GM21723 (cell line): ENCODE measurements around the gene DENND11.

Experiments used
- ATAC-seq: cut with Tn5 transposase; IDR thresholded peaks from one replicate; pipeline ENCODE4 v1.9.1; 2021; ENCODE audit warnings: mild to moderate bottlenecking, moderate library complexity; ENCODE audit not compliant: unreplicated experiment

Gene DENND11

GRCh38 chr7:141702047-141702567 is at the start of gene DENND11:
Gene DENND11 (minus strand): TSS chr7:141702166. CDS start chr7:141702153, 13 bp downstream.
- ATAC-seq = peak; percentile 74

- ATAC-seq = no peak
These were observed 46.4 kb upstream of the DENND11 start for GRCh38 chr7:141748396-141748795.

- ATAC-seq = no peak
These were observed 42.2 kb upstream of the DENND11 start for GRCh38 chr7:141744131-141744530.

- no peak for ATAC-seq
These were observed 40.3 kb upstream of the DENND11 start for GRCh38 chr7:141742229-141742628.

GRCh38 chr7:141739250-141739649 is 37.3 kb upstream of the DENND11 start:
- ATAC-seq = no peak

GRCh38 chr7:141738592-141739013 is 36.6 kb upstream of the DENND11 start:
- ATAC-seq = no peak

- peak; percentile 93 for ATAC-seq
These were observed 36.0 kb upstream of the DENND11 start, which contains the start of gene SSBP1 for GRCh38 chr7:141737836-141738591. Gene SSBP1 (plus strand): TSS chr7:141738358. CDS start chr7:141739167, 809 bp downstream.

GRCh38 chr7:141737118-141737835 is 35.3 kb upstream of the DENND11 start:
- no peak for ATAC-seq

GRCh38 chr7:141731476-141732149 is 29.6 kb upstream of the DENND11 start:
- ATAC-seq = no peak

- ATAC-seq = no peak
These were observed 27.1 kb upstream of the DENND11 start for GRCh38 chr7:141729020-141729419.

GRCh38 chr7:141722529-141722928 is 20.6 kb upstream of the DENND11 start:
- no peak for ATAC-seq

GRCh38 chr7:141717450-141717849 is 15.5 kb upstream of the DENND11 start:
- ATAC-seq = no peak

- no peak for ATAC-seq
These were observed 14.1 kb upstream of the DENND11 start for GRCh38 chr7:141715794-141716689.

GRCh38 chr7:141715018-141715417 is 13.1 kb upstream of the DENND11 start:
- no peak for ATAC-seq

- ATAC-seq = no peak
These were observed 12.6 kb upstream of the DENND11 start for GRCh38 chr7:141714571-141714970.

- no peak for ATAC-seq
These were observed 11.9 kb upstream of the DENND11 start for GRCh38 chr7:141713890-141714289.

GRCh38 chr7:141712603-141713255 is 10.8 kb upstream of the DENND11 start:
- ATAC-seq = no peak

- no peak for ATAC-seq
These were observed 8.3 kb upstream of the DENND11 start for GRCh38 chr7:141710301-141710700.

- ATAC-seq = no peak
These were observed 7.8 kb upstream of the DENND11 start for GRCh38 chr7:141709749-141710148.

GRCh38 chr7:141709318-141709717 is 7.4 kb upstream of the DENND11 start:
- no peak for ATAC-seq
